Neural cell (in vitro differentiated cells): ENCODE results near the gene BRSK2.

Experiments used
- CTCF ChIP-seq: fragments of 450-650 bp; IDR thresholded peaks from 2 replicates; pipeline ENCODE4 v1.5.1; 2014; ENCODE audit warnings: antibody characterized with exemption, mild to moderate bottlenecking, moderate library complexity; ENCODE audit not compliant: poor library complexity, severe bottlenecking
- EZH2 ChIP-seq: fragments of 200-600, 300-800 bp; shearing (Covaris generic), sonication (generic); IDR thresholded peaks from 2 replicates; pipeline ENCODE4 v1.6.1; 2014; ENCODE audit warnings: antibody characterized with exemption, low read length, borderline replicate concordance, mild to moderate bottlenecking; ENCODE audit not compliant: insufficient read depth, poor library complexity, severe bottlenecking
- MXI1 ChIP-seq: fragments of 450-650 bp; conservative IDR thresholded peaks from 2 replicates; pipeline ENCODE4 v1.6.1; 2014; ENCODE audit warnings: antibody characterized with exemption, mild to moderate bottlenecking; ENCODE audit not compliant: poor library complexity, severe bottlenecking

- TF ChIP-seq CTCF (no peak), EZH2 (no peak), MXI1 (no peak)
Observed at GRCh38 chr11:1502954-1503707, 113.4 kb downstream of the BRSK2 start.
